Spleen (tissue), 7 donors: ENCODE measurements around the gene COL26A1.

Source experiments
- CTCF ChIP-seq, 11 experiments: fragments of 200-600 bp in 7 of 11; fragments of 450-650 bp in 4 of 11; sonication (generic) in 4 of 11; IDR thresholded peaks in 8 of 11; conservative IDR thresholded peaks in 3 of 11; 1 replicate in 7 of 11; 2 replicates in 4 of 11; pipeline versions ENCODE4 v1.4.0 to v1.8.0; 2016 to 2021; ENCODE audit warnings: antibody characterized with exemption in 11 of 11, inconsistent platforms in 4 of 11, mild to moderate bottlenecking in 1 of 11
- POLR2A ChIP-seq, 3 donors: fragments of 450-650 bp; IDR thresholded peaks; one replicate each; pipeline ENCODE4 v1.5.1; 2017; ENCODE audit warnings: antibody characterized with exemption in 3 of 3, mild to moderate bottlenecking in 1 of 3
- POLR2AphosphoS5 ChIP-seq, 3 donors: sonication (generic); formaldehyde crosslinking; IDR thresholded peaks; one replicate each; pipeline ENCODE4 v1.5.1; 2017; ENCODE audit warnings: antibody characterized with exemption in 3 of 3
- donor health status: DM: no; HTN: no; CAD: no; lungs with moderate emphysema.
- donor health status: DM: no; HTN: no; CAD: no.
- donor health status: DM: no; HTN: no; CAD: no.

DNA sequence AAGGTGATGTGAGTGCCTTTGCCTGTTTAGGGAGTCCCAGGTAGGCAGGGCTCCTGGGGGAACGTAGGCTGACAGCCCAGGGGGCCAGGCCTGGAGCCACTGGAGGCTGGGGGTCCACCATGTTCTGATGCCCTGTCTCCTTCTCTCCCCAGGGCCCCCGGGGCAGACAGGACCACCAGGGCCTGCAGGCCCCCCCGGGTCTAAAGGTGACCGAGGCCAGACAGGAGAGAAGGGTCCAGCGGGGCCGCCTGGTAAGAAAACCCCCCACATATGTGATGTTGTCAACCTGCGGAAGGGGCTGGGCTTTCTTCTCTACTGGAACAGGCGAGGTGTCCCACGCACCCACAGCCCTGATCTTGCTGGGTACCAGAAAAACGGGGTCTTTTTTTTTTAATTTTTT is 181.2 kb downstream of the COL26A1 start:
- no peak for TF ChIP-seq POLR2AphosphoS5 (IDR thresholded peaks at IDR 0.05)
- TF ChIP-seq CTCF (IDR thresholded peaks at IDR 0.05 in 8 of 11, conservative IDR thresholded peaks at IDR 0.05 in 3 of 11): no peak
- no peak for TF ChIP-seq POLR2A (IDR thresholded peaks at IDR 0.05)
